ENCODE measurements around the gene PRR5L.

The PRR5L gene

DNA sequence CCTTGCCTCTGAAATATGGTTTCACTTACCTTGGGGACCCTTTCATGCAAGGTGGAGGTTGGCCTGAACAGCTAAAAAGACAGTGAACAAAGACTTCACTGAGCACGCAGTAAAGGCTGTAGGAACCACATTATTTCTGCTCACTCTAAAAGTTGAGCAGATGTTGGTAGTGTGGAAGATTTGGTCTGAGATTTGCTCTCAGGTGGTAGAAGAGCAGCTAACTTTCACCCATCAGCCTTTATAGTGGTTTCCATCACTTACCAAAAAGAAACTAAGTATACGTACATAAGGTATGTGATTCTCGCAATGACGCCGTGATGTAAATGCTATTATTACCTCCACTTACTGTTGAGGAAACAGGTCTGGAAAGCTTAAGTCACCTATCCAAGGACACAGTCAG, 47.3 kb downstream of the PRR5L start:
- TF ChIP-seq, protein P1, sequence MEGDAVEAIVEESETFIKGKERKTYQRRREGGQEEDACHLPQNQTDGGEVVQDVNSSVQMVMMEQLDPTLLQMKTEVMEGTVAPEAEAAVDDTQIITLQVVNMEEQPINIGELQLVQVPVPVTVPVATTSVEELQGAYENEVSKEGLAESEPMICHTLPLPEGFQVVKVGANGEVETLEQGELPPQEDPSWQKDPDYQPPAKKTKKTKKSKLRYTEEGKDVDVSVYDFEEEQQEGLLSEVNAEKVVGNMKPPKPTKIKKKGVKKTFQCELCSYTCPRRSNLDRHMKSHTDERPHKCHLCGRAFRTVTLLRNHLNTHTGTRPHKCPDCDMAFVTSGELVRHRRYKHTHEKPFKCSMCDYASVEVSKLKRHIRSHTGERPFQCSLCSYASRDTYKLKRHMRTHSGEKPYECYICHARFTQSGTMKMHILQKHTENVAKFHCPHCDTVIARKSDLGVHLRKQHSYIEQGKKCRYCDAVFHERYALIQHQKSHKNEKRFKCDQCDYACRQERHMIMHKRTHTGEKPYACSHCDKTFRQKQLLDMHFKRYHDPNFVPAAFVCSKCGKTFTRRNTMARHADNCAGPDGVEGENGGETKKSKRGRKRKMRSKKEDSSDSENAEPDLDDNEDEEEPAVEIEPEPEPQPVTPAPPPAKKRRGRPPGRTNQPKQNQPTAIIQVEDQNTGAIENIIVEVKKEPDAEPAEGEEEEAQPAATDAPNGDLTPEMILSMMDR (IDR thresholded peaks at IDR 0.05; ENCODE audit: low read depth, low read length, missing control alignments), result no peak
- no peak for DNase-seq (ENCODE audit: low read depth)
- no peak overlapping the region for H3K4me3 ChIP-seq (ENCODE audit: low read depth, low read length)
- in situ Hi-C loops (cut with HindIII; ENCODE audit: low sequenced_read_pairs), result no loop called here

DNA sequence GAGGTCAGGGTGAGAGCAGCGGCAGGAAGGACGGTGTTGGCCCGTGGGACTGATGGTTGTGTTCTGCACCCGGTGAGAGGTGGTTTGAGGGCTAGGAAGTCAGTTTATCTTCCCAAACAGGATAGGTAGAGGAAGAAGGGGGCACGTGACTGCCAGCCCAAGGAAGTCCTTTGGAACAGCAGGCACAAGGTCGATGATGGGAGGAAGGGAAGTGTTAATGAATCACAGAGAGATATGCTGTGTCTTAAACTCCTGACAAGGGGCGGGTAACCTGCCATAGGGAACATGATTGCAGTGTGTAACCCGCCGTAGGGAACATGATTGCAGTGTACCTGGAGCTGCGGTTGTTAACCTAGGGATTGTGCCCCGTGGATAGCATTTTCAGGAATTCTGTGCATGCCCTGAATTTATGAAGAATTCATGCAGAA, 49.0 kb downstream of the PRR5L start:
- TF ChIP-seq, protein P1 (IDR thresholded peaks at IDR 0.05; ENCODE audit: low read depth, low read length, missing control alignments), result no peak
- no peak for DNase-seq (ENCODE audit: low read depth)
- in situ Hi-C loops (cut with HindIII; ENCODE audit: low sequenced_read_pairs), result no loop called here
- no peak overlapping the region for H3K4me3 ChIP-seq (ENCODE audit: low read depth, low read length)

DNA sequence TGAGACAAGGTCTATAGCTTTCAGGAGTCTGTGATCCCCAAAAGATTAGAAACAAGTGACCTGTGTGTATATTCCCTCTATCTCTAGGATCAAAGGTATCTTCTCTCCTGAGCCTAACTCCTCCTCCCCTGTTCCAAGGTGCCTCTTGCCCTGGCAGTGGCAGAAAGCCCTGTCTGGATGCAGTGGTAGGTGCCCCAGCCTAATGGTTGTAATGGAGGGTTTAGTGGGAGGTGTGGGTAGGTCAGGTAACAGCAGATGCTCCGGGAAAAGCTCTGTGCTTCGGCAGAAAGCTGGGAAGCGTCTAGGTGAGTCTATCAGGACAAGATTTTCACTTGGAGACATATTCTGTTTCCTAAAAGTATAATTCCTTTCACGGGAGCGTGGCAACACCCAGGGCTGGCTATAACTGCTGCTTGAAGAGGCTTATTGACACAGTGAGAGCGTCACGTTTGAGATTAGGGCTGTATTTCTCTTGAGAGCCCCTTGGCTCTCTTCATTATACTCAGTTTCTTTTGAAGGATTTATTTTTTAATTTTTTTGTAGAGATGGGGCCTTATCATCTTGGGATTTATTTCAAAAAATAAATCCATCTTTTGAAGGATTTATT, 49.5 kb downstream of the PRR5L start:
- TF ChIP-seq, protein P1 (IDR thresholded peaks at IDR 0.05; ENCODE audit: low read depth, low read length, missing control alignments), result no peak
- in situ Hi-C loops (cut with HindIII; ENCODE audit: low sequenced_read_pairs), result no loop called here
- H3K4me3 ChIP-seq (ENCODE audit: low read depth, low read length), result no peak overlapping the region
- no peak for DNase-seq (ENCODE audit: low read depth)

DNA sequence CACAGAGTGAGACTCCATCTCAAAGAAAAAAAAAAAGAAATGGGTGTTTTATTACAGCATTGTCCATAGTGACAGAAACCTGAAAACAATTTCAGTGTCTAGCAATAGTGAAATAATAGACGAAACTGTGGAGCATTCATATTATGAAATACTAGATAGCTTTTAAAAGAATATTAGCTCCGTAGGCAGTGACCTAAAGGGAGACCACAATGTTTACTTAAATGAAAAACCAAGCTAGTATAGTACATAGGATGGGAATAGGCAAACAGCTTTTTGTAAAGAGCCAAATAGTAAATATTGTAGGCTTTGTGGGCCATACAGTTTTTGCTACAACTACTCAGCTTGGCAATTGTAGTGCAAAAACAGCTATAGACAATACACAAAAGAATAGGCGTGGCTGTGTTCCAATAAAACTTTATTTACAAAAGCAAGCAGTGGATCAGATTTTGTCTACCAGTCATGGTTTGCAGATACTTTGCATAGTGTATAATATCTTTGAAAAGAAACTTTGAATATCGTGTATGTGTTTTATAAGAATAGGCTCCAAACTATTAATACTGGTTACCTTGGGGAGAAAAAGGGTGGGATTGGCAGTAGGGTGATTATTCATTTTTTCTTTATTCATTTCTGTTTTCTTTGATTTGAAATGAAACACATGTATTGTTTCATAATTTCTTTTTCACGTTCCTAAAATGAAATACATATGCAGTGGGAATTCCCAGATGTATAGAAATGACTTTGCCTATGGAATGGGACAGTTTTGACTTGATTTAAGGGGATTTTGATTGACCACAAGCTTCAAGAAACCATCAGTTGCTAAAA, 50.7 kb downstream of the PRR5L start:
- TF ChIP-seq, protein P1 (IDR thresholded peaks at IDR 0.05; ENCODE audit: low read depth, low read length, missing control alignments), result no peak
- no peak overlapping the region for H3K4me3 ChIP-seq (ENCODE audit: low read depth, low read length)
- in situ Hi-C loops (cut with HindIII; ENCODE audit: low sequenced_read_pairs), result no loop called here
- DNase-seq (ENCODE audit: low read depth), result no peak

DNA sequence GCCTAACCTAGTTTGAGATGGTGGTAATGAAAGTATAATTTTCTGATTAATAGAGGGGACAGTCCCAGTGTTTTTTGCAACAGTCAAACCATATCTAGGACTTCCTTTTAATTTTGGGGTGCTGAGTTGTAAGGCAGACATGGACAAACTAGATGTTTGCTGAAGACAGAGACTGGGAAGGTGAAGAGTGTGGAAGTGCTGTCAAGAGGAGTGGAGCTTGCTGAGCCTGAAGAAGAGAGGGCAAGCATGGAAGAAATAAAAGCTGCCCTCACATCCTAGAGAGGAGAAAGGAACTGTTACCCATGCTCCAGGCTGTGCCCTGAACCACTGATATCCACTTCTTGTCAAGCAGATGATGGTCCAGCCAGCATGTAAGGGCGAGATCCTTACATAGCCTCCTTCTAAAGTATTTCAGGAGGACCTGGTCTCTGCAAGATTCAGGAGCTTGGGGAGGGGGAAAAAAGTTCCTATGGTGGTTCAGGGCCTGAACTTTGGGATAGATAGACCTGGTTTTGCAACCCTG, 51.4 kb downstream of the PRR5L start:
- TF ChIP-seq, protein P1 (IDR thresholded peaks at IDR 0.05; ENCODE audit: low read depth, low read length, missing control alignments), result no peak
- in situ Hi-C loops (cut with HindIII; ENCODE audit: low sequenced_read_pairs), result no loop called here
- H3K4me3 ChIP-seq (ENCODE audit: low read depth, low read length), result no peak overlapping the region
- no peak for DNase-seq (ENCODE audit: low read depth)

DNA sequence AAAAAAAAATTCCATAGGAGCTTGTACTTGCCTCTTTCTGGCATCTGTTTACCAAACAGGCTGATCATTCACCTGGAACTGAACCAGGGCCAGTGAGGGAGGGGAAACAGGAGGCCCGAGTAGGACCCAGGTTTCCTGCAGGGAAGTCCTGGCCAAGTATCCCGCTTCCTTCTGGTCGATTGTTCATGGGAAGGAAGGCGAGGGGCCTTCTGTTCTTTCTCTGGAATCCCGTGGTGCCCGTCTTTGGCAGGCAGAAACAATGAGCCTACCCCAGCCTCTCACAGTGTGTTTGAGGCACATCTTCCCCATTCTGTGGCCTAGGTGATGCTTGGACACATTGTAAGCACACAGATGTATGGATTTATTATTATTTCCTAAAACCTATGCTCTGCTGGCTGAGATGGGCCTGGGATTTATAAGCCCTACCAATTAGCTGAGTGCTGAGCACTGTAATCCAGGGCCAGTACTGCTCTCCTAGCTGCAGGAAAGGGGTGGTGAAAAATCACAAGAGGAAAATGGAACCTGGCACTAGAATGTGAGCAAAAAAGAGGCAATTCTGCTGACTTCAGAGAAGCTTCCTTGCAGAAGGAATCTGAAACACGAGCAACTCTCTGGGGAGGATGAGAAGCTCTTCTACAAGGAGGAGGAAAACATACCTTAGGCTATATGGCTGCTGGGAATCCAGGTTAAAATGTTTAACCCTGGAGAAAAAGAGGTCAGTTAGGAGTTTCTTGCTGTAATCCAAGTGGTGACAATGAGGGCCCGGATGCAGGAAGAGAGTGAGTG, 53.5 kb downstream of the PRR5L start:
- in situ Hi-C loops (cut with HindIII; ENCODE audit: low sequenced_read_pairs), result no loop called here
- no peak overlapping the region for H3K4me3 ChIP-seq (ENCODE audit: low read depth, low read length)
- TF ChIP-seq, protein P1 (IDR thresholded peaks at IDR 0.05; ENCODE audit: low read depth, low read length, missing control alignments), result no peak
- no peak for DNase-seq (ENCODE audit: low read depth)
